HG03565 (cell line): ENCODE data around the gene RFC5.
"Not testable (repeated sequence)": the region's sequence is repeated elsewhere in the genome, so short reads cannot be mapped to it uniquely, and the experiment has no call there.

Experiments used
- ATAC-seq: cut with Tn5 transposase; IDR thresholded peaks from one replicate; pipeline ENCODE4 v1.9.1; 2021; ENCODE audit warnings: mild to moderate bottlenecking, moderate library complexity; ENCODE audit not compliant: unreplicated experiment

RFC5 gene

DNA sequence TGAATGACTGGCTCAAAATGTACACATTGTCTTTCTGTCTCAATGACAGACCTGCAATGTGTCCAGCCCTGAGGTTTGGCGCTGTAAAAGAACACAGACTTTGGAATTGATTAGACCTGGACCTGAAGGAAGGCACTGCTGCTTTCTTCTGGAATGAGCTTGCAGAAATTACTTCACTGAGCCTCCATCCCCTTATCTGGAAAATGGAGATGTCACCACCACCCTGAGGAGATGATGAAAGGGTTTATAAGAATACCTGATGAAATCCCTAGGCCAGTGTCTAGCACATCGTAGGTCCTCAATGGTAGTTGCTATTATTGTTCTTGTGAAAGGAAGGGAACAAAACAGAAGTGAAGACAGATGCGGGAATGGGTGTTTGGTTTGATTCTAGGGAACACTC lies 54.1 kb downstream of the RFC5 start:
- ATAC-seq = no peak

DNA sequence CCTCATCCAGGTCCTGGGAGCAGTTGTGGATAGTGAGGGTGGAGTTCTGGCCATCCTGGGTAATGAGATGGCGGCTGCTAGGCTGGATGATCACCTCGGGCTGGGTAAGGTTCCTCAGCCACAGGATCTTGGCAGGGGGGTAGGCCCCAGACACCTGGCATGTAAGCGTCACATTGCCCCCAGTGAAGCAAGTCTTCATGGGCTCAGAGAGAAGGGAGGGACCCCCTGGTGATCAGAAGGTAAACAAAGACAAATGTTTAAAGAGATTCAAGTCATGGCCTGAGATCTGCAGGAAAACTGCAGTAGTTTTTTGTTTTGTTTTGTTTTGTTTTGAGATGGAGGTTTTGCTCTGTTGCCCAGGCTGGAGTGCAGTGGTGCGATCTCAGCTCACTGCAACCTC lies 57.3 kb downstream of the RFC5 start:
- ATAC-seq = no peak

DNA sequence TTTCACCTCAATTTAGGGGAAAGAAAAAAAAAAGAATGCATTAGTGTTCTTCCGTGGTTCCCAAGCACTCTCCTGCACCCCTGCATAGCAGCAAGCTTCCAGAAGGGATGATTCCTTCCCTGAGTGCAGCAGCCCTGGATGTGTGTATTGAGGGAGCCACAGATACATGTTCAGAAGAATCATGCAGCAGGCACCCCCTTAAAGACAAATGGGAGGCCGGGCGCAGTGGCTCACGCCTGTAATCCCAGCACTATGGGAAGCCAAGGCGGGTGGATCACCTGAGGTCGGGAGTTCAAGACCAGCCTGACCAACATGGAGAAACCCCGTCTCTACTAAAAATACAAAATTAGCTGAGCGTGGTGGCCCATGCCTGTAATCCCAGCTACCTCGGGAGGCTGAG lies 65.0 kb downstream of the RFC5 start:
- not testable (repeated sequence) for ATAC-seq
